GM12892 (cell line): ENCODE results near the gene E2F8.
A peak's percentile ranks its signal among the peaks of the same experiment; 100 is the strongest.

Source experiments
- DNase-seq: peaks from one replicate; pipeline ENCODE4 v3.0.0; 2011; ENCODE audit not compliant: insufficient read length
- FAIRE-seq: peaks from 2 replicates; lab custom pipeline; 2011; peaks lifted over from hg19 to GRCh38; lab: Jason Lieb, UNC
- POLR2A ChIP-seq: IDR thresholded peaks from 2 replicates; pipeline ENCODE4 v1.6.1; 2011; ENCODE audit warnings: low read depth, low read length, control low read depth
- POLR2AphosphoS5 ChIP-seq: IDR thresholded peaks from 2 replicates; pipeline ENCODE4 v1.6.1; 2011; ENCODE audit warnings: low read depth, low read length, control low read depth
- TAF1 ChIP-seq: IDR thresholded peaks from 2 replicates; pipeline ENCODE4 v1.6.1; 2011; ENCODE audit warnings: low read depth, mild to moderate bottlenecking, control low read depth, low read length, borderline replicate concordance

Gene E2F8

GRCh38 chr11:19246816-19247215, 6.1 kb upstream of the E2F8 start:
- DNase-seq (no peak), FAIRE-seq (no peak)
- TF ChIP-seq POLR2AphosphoS5 (no peak), POLR2A (no peak), TAF1 (no peak)

- no peak for FAIRE-seq
- no peak for DNase-seq
- TF ChIP-seq POLR2AphosphoS5 (no peak), POLR2A (no peak), TAF1 (no peak)
Observed at GRCh38 chr11:19245351-19245750, 4.6 kb upstream of the E2F8 start.

GRCh38 chr11:19244621-19245020, 3.9 kb upstream of the E2F8 start:
- FAIRE-seq: no peak
- DNase-seq: no peak
- TF ChIP-seq POLR2A (no peak), POLR2AphosphoS5 (no peak)

- TF ChIP-seq POLR2A (no peak), TAF1 (no peak), POLR2AphosphoS5 (no peak)
- DNase-seq (no peak), FAIRE-seq (no peak)
Observed at GRCh38 chr11:19244084-19244483, 3.3 kb upstream of the E2F8 start.

DNA sequence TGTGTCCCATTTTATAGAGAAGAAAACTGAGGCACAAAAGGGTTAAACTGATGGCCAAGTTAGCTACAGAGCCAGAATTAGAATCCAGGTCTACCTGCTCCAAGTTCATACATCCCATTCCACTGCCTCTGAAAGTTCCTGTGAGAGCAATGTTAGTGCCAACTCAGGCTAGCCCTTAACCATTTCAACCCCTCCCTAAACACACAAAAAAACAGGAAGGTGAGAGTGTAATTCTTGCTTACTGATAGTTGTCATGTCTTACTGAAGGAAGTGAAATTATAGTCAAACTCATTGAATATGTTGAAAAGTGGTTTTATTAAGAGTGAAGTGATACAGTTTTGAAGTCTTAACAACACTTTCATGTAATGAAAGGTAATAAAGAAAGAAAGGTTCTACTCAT, 2.9 kb upstream of the E2F8 start:
- DNase-seq (no peak), FAIRE-seq (no peak)
- TF ChIP-seq TAF1: no peak
- TF ChIP-seq POLR2A: no peak
- TF ChIP-seq POLR2AphosphoS5: no peak

- TF ChIP-seq TAF1 (no peak), POLR2A (no peak)
- no peak for DNase-seq
- FAIRE-seq: no peak
Observed at GRCh38 chr11:19243143-19243542, 2.4 kb upstream of the E2F8 start.

- TF ChIP-seq POLR2A (no peak), POLR2AphosphoS5 (no peak)
- no peak for DNase-seq
- no peak for FAIRE-seq
Observed at GRCh38 chr11:19242179-19242932, 1.6 kb upstream of the E2F8 start.

DNA sequence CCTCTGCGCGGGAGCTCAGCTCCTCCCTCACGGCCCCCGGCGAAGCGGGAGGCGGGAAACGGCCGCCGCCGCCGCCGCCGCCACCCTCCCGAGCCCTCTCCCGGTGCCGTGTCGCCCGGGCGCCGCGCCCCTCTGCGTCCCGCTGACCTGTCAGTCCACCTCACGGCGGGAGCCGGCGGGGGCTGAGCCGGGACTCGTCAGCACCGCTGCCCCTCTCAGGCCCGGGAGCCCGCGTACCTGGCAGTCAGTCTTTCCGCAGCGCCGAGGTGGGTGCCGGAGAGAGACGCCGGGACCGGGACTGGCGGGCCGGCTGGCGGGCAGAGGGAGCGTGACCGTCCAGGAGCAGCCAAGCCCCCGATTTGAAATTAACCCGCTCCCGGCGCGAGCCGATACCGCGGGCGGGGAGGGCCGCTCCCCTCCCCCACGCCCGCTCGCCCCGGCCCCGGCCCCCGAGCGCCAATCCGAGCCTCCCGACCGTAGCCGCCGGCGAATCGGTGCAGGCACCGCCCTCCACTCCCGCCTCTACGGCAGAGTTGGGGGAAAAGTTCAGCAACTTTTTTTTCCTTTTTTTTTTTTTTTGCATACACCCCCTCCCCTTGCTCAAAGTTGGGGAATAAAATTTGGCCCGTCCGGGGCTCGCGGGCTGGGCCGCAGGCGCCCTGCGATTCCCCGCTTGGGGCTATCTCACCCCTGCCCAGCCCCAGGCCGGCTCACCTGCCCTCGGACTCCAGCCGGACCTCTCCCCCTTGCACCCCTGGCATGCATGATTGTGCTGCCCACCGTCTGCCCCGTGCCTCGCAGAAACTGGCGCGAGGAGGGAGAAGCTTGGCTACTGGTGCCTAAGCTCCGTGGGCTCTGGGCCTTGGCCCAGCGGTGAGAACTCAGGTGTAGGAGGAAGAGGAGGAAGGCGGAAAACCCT, 774 bp upstream of the E2F8 start:
- DNase-seq: peak; percentile 74
- FAIRE-seq: peak; percentile 48
- TF ChIP-seq POLR2AphosphoS5 (no peak), POLR2A (no peak; the same call in 1 of the 2 replicates), TAF1 (no peak)

DNA sequence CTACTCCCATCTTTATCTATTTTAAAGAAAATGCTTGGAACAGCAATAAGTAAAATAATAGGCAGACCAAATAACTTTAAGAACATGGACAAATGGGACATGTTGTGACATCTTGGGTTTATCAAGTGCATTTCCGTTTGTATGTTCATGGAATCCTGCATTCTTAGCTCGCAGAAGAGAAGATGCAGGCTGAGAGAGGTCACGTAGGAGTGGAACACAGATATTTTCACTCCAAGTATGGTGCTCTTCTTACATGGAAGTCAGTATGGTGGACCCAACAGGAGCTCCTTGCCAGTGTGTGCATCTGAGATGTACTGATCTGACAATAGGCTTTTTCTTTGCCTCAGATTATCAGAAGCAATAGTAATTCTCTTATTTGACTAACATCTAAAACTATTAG, 1.7 kb downstream of the E2F8 start:
- FAIRE-seq (peak; percentile 27), DNase-seq (no peak)

GRCh38 chr11:19237813-19238212, 2.9 kb downstream of the E2F8 start:
- no peak for TF ChIP-seq POLR2A
- no peak for TF ChIP-seq POLR2AphosphoS5
- FAIRE-seq (no peak), DNase-seq (no peak)

More for the DNA sequence above, 1.7 kb downstream of the E2F8 start:
- TF ChIP-seq TAF1 (no peak), POLR2AphosphoS5 (no peak), POLR2A (no peak)

DNA sequence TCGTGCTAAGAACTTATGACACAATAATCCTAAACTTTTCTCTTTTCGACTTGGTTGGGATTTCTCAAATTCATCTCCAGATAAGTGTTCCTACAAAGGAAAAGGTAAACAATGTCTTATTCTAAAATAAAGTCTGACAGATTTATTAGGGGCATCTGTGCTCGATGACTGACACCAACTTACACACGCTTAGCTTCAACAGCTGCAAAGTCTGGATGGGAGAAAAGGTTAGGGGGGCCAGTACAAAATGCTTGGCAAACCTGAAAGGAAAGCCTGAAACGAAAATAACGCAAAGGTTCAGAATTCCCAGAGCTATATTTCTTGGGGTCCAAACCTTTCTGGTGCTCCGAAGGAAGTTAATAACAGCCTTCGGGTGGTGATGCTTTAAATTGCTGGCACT, 3.4 kb downstream of the E2F8 start:
- no peak for TF ChIP-seq POLR2A
- no peak for TF ChIP-seq TAF1
- TF ChIP-seq POLR2AphosphoS5: no peak
- no peak for FAIRE-seq

GRCh38 chr11:19234231-19234817, 6.4 kb downstream of the E2F8 start:
- no peak for TF ChIP-seq POLR2A
- no peak; the same call in 1 of the 2 replicates for TF ChIP-seq POLR2AphosphoS5
- TF ChIP-seq TAF1: no peak
- DNase-seq: no peak
- peak; percentile 66 for FAIRE-seq

More for the DNA sequence above, 3.4 kb downstream of the E2F8 start:
- DNase-seq: no peak
